Right lobe of liver (tissue), 6 donors: Measurements from ENCODE around the gene MYEF2. TPM values are rescaled to one million over a fixed set of nuclear protein-coding genes. Genes with fewer than 3 reads are reported as not detected.

Source experiments
- ATAC-seq, 4 donors: fragments of 200-7000 bp; cut with Tn5 transposase; one replicate each; pipeline ENCODE4 v1.9.1; 2020; ENCODE audit warnings: mild to moderate bottlenecking in 4 of 4, moderate library complexity in 4 of 4
- DNase-seq, 3 donors: peaks; one replicate each; pipeline ENCODE4 v3.0.0-alpha.2; 2020
- H3K27ac ChIP-seq, 3 donors: fragments of 200-600 bp; one replicate each; pipeline ENCODE4 v1.8.0; 2022
- H3K27me3 ChIP-seq, 2 donors: fragments of 200-600 bp; one replicate each; pipeline ENCODE4 v1.8.0; 2022
- H3K36me3 ChIP-seq, 4 donors: fragments of 200-600 bp; sonication (generic) in 1 of 4; one replicate each; pipeline versions ENCODE4 v1.5.1 to v1.8.0; 2017 to 2022; ENCODE audit warnings: control low read depth in 1 of 4
- H3K4me1 ChIP-seq, 4 donors: fragments of 200-600 bp; sonication (generic) in 1 of 4; one replicate each; pipeline versions ENCODE4 v1.5.1 to v1.8.0; 2017 to 2022; ENCODE audit warnings: control low read depth in 1 of 4
- H3K4me3 ChIP-seq, 3 donors: fragments of 200-600 bp; one replicate each; pipeline ENCODE4 v1.8.0; 2022
- H3K9me3 ChIP-seq, 4 donors: fragments of 200-600 bp; sonication (generic) in 1 of 4; one replicate each; pipeline versions ENCODE4 v1.5.1 to v1.8.0; 2017 to 2022; ENCODE audit warnings: control low read depth in 1 of 4
- CTCF ChIP-seq, 4 donors: fragments of 200-600 bp in 3 of 4; fragments of 450-650 bp in 1 of 4; IDR thresholded peaks; one replicate each; pipeline versions ENCODE4 v1.5.1 to v1.8.0; 2016 to 2022; ENCODE audit warnings: antibody characterized with exemption in 4 of 4, mild to moderate bottlenecking in 2 of 4
- POLR2A ChIP-seq: fragments of 450-650 bp; IDR thresholded peaks from one replicate; pipeline ENCODE4 v1.6.1; 2017; ENCODE audit warnings: antibody characterized with exemption, mild to moderate bottlenecking
- WGBS: methylation state at CpG from one replicate; pipeline ENCODE4 v1.1.6; 2018; ENCODE audit warnings: low coverage, low lambda C conversion rate; ENCODE audit not compliant: insufficient coverage; ENCODE audit errors: missing lambda C conversion rate; 5-methylcytosine and 5-hydroxymethylcytosine counted together
- intact Hi-C, 2 donors: fragments of 100-400 bp; cut with DNase I; formaldehyde crosslinking; loops; one replicate each; pipeline versions ENCODE4 v1.11.2 to v1.14.1; 2022
- total RNA-seq, 6 experiments: library from RNA; depleted of rRNA in 2 of 6; stranded (reverse); fragments of >200 nt in 2 of 6; fragmentation: NEBNext Ultra II Directional in 3 of 6; extraction: Animal tissue kit (Norgen Biotek cat#: 25700) in 3 of 6; gene quantifications; one replicate each; pipeline versions ENCODE4 v1.1.0 to v1.2.4, GENCODE V29; 2016 to 2023
- donor health status: DM: no; HTN: yes; CAD: no.
- donor health status: DM: no; HTN: no; CAD: no.
- donor health status: DM: no; HTN: no; CAD: no.
- donor health status: DM: no; HTN: yes; CAD: no.
- donor health status: DM: no; HTN: yes; CAD: no.

The MYEF2 gene
- total RNA-seq, 6 experiments from 2014 or later: 0.07 to 0.35 (median 0.31) TPM

- DNase-seq (no peak), ATAC-seq (no peak)
- Histone ChIP-seq H3K4me3 (no peak overlapping the region), H3K36me3 (no peaks in the 10 kb centered on the region), H3K9me3 (no peaks in the 10 kb centered on the region), H3K27me3 (peaks cover 0 to 4% of the 10 kb centered on the region in 2 donors), H3K4me1 (no peaks in the 10 kb centered on the region), H3K27ac (no peak overlapping the region)
- TF ChIP-seq POLR2A: no peak
- no peak for TF ChIP-seq CTCF (IDR thresholded peaks at IDR 0.05)
- intact Hi-C loops: no loop called here
- WGBS: 66% methylated on average over 6 of the region's 6 CpGs
These were observed 75.9 kb downstream of the MYEF2 start for GRCh38 chr15:48102167-48102566.

- WGBS: 53% methylated on average over 6 of the region's 6 CpGs
- ATAC-seq (no peak), DNase-seq (no peak)
- Histone ChIP-seq H3K27ac (no peak overlapping the region), H3K4me1 (no peaks in the 10 kb centered on the region), H3K9me3 (no peaks in the 10 kb centered on the region), H3K36me3 (no peaks in the 10 kb centered on the region), H3K27me3 (peaks cover 0 to 4% of the 10 kb centered on the region in 2 donors), H3K4me3 (no peak overlapping the region)
- TF ChIP-seq CTCF (IDR thresholded peaks at IDR 0.05) (no peak), POLR2A (no peak)
- intact Hi-C loops: no loop called here
These were observed 76.6 kb downstream of the MYEF2 start for GRCh38 chr15:48101376-48101961.

- no peak for ATAC-seq
- TF ChIP-seq CTCF (IDR thresholded peaks at IDR 0.05) (no peak), POLR2A (no peak)
- Histone ChIP-seq H3K9me3 (no peaks in the 10 kb centered on the region), H3K36me3 (no peaks in the 10 kb centered on the region), H3K4me1 (no peaks in the 10 kb centered on the region), H3K27ac (no peak overlapping the region), H3K27me3 (no peaks in the 10 kb centered on the region), H3K4me3 (no peak overlapping the region)
- intact Hi-C loops: no loop called here
- DNase-seq: no peak
- 44% methylated on average over 2 of the region's 2 CpGs for WGBS
These were observed 80.8 kb downstream of the MYEF2 start for GRCh38 chr15:48097264-48097663.

GRCh38 chr15:48096813-48097212 is 81.3 kb downstream of the MYEF2 start:
- DNase-seq (no peak), ATAC-seq (no peak)
- H3K9me3 ChIP-seq: no peaks in the 10 kb centered on the region
- WGBS: 50% methylated on average over 1 of the region's 2 CpGs
- no peaks in the 10 kb centered on the region for H3K27me3 ChIP-seq
- no peaks in the 10 kb centered on the region for H3K36me3 ChIP-seq
- no peak overlapping the region for H3K27ac ChIP-seq
- no peaks in the 10 kb centered on the region for H3K4me1 ChIP-seq
- H3K4me3 ChIP-seq: no peak overlapping the region
- intact Hi-C loops: no loop called here
- no peak for TF ChIP-seq POLR2A
- TF ChIP-seq CTCF (IDR thresholded peaks at IDR 0.05): no peak

- Histone ChIP-seq H3K27ac (no peak overlapping the region), H3K27me3 (no peaks in the 10 kb centered on the region), H3K9me3 (no peaks in the 10 kb centered on the region), H3K4me1 (no peaks in the 10 kb centered on the region), H3K36me3 (no peaks in the 10 kb centered on the region), H3K4me3 (no peak overlapping the region)
- intact Hi-C loops: no loop called here
- ATAC-seq: no peak
- 40% methylated on average over 4 of the region's 4 CpGs for WGBS
- no peak for TF ChIP-seq POLR2A
- no peak for TF ChIP-seq CTCF (IDR thresholded peaks at IDR 0.05)
- no peak for DNase-seq
These were observed 81.7 kb downstream of the MYEF2 start for GRCh38 chr15:48096355-48096786.
